OCI-M2 (cell line): ENCODE data around the gene IQCH.

ENCODE experiments used
- DNase-seq: peaks from one replicate; lab custom pipeline; 2025; ENCODE audit not compliant: unreplicated experiment; lab: John Stamatoyannopoulos, UW

Gene IQCH

GRCh38 chr15:67495585-67495984 lies 241.0 kb downstream of the IQCH start:
- DNase-seq: no peak

GRCh38 chr15:67501177-67501835 lies 246.7 kb downstream of the IQCH start:
- no peak for DNase-seq

GRCh38 chr15:67501836-67502461 lies 247.4 kb downstream of the IQCH start:
- DNase-seq: no peak

GRCh38 chr15:67504056-67504455 lies 249.5 kb downstream of the IQCH start:
- no peak for DNase-seq

GRCh38 chr15:67504796-67505195 lies 250.2 kb downstream of the IQCH start:
- DNase-seq: no peak

- no peak for DNase-seq
These were observed 251.3 kb downstream of the IQCH start for GRCh38 chr15:67505675-67506572.

GRCh38 chr15:67506775-67507747 lies 252.5 kb downstream of the IQCH start:
- no peak for DNase-seq

GRCh38 chr15:67508407-67508806 lies 253.8 kb downstream of the IQCH start:
- no peak for DNase-seq

- no peak for DNase-seq
These were observed 255.3 kb downstream of the IQCH start for GRCh38 chr15:67509918-67510317.

- DNase-seq: no peak
These were observed 256.1 kb downstream of the IQCH start for GRCh38 chr15:67510597-67511190.

GRCh38 chr15:67511606-67512005 lies 257.0 kb downstream of the IQCH start:
- no peak for DNase-seq

GRCh38 chr15:67512140-67512539 lies 257.6 kb downstream of the IQCH start:
- no peak for DNase-seq

GRCh38 chr15:67512933-67513714 lies 258.5 kb downstream of the IQCH start:
- DNase-seq: no peak

GRCh38 chr15:67515090-67515489 lies 260.5 kb downstream of the IQCH start:
- no peak for DNase-seq

GRCh38 chr15:67515557-67515956 lies 261.0 kb downstream of the IQCH start:
- DNase-seq: no peak

- DNase-seq: no peak
These were observed 265.9 kb downstream of the IQCH start for GRCh38 chr15:67520321-67521028.

GRCh38 chr15:67521029-67521782 lies 266.6 kb downstream of the IQCH start, which contains the start of gene C15orf61:
C15orf61 (plus strand) TSS chr15:67521131; CDS start chr15:67521249, 118 bp downstream.
- no peak for DNase-seq
